ENCODE data around the gene CELF6.

Gene CELF6

GRCh38 chr15:72319985-72320671 is at the start of gene CELF6:
Gene CELF6 (minus strand): TSS chr15:72320157. CDS start chr15:72319874, 283 bp downstream.
- DNase-seq (ENCODE audit: low spot score) = peak; percentile 78

GRCh38 chr15:72368899-72369298 is 48.9 kb upstream of the CELF6 start:
- no peak for DNase-seq (ENCODE audit: low spot score)

- DNase-seq (ENCODE audit: low spot score) = no peak
Observed at GRCh38 chr15:72368325-72368724, 48.4 kb upstream of the CELF6 start.

- DNase-seq (ENCODE audit: low spot score) = no peak
Observed at GRCh38 chr15:72365844-72366243, 45.9 kb upstream of the CELF6 start.

GRCh38 chr15:72361176-72361575 is 41.2 kb upstream of the CELF6 start:
- DNase-seq (ENCODE audit: low spot score) = no peak

GRCh38 chr15:72358650-72359171 is 38.8 kb upstream of the CELF6 start:
- no peak for DNase-seq (ENCODE audit: low spot score)

GRCh38 chr15:72358121-72358520 is 38.2 kb upstream of the CELF6 start:
- DNase-seq (ENCODE audit: low spot score) = no peak

- no peak for DNase-seq (ENCODE audit: low spot score)
Observed at GRCh38 chr15:72354496-72354895, 34.5 kb upstream of the CELF6 start.

GRCh38 chr15:72353266-72353665 is 33.3 kb upstream of the CELF6 start:
- no peak for DNase-seq (ENCODE audit: low spot score)

- no peak for DNase-seq (ENCODE audit: low spot score)
Observed at GRCh38 chr15:72345806-72346205, 25.8 kb upstream of the CELF6 start.

GRCh38 chr15:72345280-72345679 is 25.3 kb upstream of the CELF6 start:
- DNase-seq (ENCODE audit: low spot score) = no peak

- no peak for DNase-seq (ENCODE audit: low spot score)
Observed at GRCh38 chr15:72344602-72345001, 24.6 kb upstream of the CELF6 start.

- DNase-seq (ENCODE audit: low spot score) = no peak
Observed at GRCh38 chr15:72342385-72342784, 22.4 kb upstream of the CELF6 start.

- DNase-seq (ENCODE audit: low spot score) = no peak
Observed at GRCh38 chr15:72341361-72341760, 21.4 kb upstream of the CELF6 start.

- no peak for DNase-seq (ENCODE audit: low spot score)
Observed at GRCh38 chr15:72340366-72340765, 20.4 kb upstream of the CELF6 start.

GRCh38 chr15:72339777-72340177 is 19.8 kb upstream of the CELF6 start:
- no peak for DNase-seq (ENCODE audit: low spot score)

GRCh38 chr15:72338617-72339321 is 18.8 kb upstream of the CELF6 start:
- DNase-seq (ENCODE audit: low spot score) = no peak

GRCh38 chr15:72338148-72338547 is 18.2 kb upstream of the CELF6 start:
- no peak for DNase-seq (ENCODE audit: low spot score)

GRCh38 chr15:72334842-72335241 is 14.9 kb upstream of the CELF6 start:
- DNase-seq (ENCODE audit: low spot score) = no peak

- DNase-seq (ENCODE audit: low spot score) = no peak
Observed at GRCh38 chr15:72331021-72331420, 11.1 kb upstream of the CELF6 start.

GRCh38 chr15:72323752-72324151 is 3.8 kb upstream of the CELF6 start:
- no peak for DNase-seq (ENCODE audit: low spot score)

- peak; percentile 83 for DNase-seq (ENCODE audit: low spot score)
Observed at GRCh38 chr15:72319360-72319984, 485 bp downstream of the CELF6 start.

- no peak for DNase-seq (ENCODE audit: low spot score)
Observed at GRCh38 chr15:72318408-72318942, 1.5 kb downstream of the CELF6 start.

Measured in left forelimb (tissue), 1 donor.